HuH-7 (cell line): Measurements from ENCODE around the gene MCM10.
A peak's percentile ranks its signal among the peaks of the same experiment; 100 is the strongest.

Source experiments
- DNase-seq: peaks from one replicate; pipeline ENCODE4 v3.0.0; 2011; ENCODE audit warnings: low spot score

MCM10 gene

GRCh38 chr10:13165177-13165576 is 3.8 kb downstream of the MCM10 start:
- DNase-seq: no peak

GRCh38 chr10:13167568-13167967 is 6.2 kb downstream of the MCM10 start:
- no peak for DNase-seq

DNA sequence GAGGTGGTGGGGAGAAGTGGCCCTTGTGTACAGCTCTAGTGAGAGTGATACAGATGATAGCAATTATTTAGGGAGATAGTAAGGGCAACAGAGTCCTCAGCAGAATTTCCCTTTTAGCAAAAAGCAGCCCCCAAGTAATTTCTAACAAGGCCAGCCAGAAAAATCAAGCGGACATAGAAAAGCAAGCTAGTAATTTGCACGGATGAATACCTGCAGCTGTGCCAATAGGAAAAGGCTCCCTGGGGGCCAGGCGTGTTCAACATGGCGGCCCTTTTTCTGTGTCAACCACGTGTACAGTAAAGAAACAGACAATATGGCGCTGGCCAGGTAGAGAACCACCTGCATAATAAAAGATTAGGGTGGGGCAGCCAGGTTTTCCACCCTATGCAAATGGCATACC is 7.4 kb downstream of the MCM10 start:
- DNase-seq: no peak

DNA sequence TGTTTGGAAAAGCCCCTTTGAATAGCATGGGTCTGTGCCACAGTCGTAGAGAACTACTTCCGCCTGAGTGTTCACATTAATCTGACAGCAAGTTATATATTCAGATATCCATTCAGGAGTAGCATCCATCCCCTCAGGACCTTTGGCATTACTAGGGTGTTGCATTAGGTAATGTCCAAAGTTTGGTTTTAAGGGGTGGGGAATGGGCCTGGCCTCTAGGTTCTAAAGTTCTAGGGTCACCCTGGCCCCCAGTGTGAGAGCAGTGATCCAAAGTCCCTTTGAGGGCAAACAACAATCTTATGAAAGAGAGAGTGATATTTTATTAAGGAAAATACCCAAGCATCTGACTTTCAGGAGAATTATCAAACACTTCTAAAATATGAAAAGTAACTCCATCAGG is 12.3 kb downstream of the MCM10 start:
- DNase-seq: no peak

DNA sequence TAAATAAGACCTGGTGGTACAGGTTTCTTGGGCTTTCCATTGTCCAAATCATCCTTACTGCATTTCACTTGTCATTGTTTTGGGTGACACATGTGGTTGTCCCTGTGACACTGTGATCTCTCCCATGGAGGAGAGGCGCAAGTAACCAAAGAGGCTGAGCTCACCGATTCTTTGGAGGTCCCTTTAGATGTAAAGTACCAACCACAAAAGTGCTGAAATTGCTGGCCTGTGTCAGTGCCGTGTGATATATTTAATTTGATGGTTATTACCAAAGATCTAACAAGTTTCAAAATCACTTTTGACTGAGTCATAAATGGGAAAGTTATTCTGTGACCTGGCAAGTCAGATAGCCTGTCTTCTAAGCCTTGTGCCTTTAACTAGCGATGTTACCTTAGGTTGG is 19.4 kb downstream of the MCM10 start:
- DNase-seq: no peak

- no peak for DNase-seq
Observed at GRCh38 chr10:13182424-13182823, 21.1 kb downstream of the MCM10 start.

DNA sequence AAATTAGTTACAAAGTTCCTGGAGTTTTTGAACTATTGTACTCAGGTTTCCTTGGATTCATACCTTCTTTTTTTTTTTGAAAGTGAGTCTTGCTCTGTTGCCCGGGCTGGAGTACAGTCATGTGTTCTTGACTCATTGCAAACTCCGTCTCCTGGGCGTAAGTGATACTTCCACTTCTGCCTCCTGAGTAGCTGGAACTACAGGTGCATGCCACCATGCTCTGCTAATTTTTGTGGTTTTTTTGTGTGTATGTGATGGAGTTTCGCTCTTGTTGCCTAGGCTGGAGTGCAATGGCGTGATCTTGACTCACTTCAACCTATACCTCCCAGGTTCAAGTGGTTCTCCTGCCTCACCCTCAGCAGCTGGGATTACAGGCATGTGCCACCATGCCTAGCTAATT is 22.3 kb downstream of the MCM10 start:
- no peak for DNase-seq

DNA sequence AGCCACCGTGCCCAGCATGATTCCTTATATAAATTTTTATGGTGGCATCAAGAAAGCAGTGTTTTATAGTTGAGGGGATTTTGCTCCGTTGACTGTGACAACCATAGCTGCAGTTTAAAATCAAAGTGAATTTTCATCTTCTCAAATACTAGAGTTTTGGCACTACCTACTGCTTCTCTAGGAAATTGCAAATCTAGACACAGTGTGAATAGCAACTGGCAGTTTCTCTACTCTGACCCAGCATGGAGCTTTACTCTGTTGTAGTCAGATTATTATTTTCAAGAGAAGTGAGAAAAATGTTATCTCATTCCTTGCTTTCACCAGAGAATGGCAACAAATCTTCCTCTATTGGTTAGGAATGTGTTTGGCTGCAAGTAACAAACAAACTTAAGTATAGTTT is 22.9 kb downstream of the MCM10 start:
- no peak for DNase-seq

- no peak for DNase-seq
Observed at GRCh38 chr10:13184730-13185514, 23.6 kb downstream of the MCM10 start.

GRCh38 chr10:13187135-13187534 is 25.8 kb downstream of the MCM10 start:
- DNase-seq: no peak

GRCh38 chr10:13188593-13188992 is 27.2 kb downstream of the MCM10 start:
- DNase-seq: no peak

GRCh38 chr10:13189961-13190360 is 28.6 kb downstream of the MCM10 start:
- DNase-seq: no peak

GRCh38 chr10:13190816-13191215 is 29.5 kb downstream of the MCM10 start:
- DNase-seq: no peak

DNA sequence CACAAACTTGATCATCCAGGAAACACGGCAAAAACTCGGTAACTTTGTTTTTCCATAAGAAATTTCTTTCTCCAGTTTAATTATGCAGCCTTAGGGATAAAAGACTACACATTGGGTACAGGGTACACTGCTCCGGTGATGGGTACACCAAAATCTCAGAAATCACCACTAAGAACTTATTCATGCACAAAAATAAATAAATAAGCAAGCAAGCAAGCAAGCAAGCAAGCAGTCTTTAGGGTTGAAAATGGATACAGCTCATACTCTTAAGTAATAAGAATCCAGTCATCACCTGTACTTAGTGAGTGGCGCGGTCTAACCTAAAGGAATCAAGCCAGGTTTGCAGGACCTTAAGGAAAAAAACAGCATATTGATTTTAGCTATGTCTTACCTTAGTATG is 30.0 kb downstream of the MCM10 start:
- DNase-seq: no peak

DNA sequence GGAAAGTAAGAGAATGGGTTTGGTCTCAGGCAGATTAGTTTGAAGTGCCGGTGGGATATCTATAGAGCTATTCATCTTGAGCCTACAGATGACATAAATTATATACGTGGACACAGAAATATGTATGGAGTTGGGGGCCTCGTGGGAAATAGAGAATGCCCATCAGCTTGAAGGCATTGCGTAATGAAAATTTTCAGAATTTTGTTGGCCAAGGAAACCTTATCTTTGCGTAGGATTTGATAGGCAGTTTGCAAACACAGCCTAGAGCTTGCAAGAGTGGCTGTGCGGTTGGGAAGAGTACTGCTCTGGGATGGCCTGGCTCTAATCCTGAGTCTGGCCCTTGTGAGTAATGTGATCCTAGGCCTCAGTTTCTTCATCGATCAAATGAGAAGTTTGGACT is 32.3 kb downstream of the MCM10 start:
- DNase-seq: no peak

GRCh38 chr10:13195016-13195415 is 33.7 kb downstream of the MCM10 start:
- no peak for DNase-seq

DNA sequence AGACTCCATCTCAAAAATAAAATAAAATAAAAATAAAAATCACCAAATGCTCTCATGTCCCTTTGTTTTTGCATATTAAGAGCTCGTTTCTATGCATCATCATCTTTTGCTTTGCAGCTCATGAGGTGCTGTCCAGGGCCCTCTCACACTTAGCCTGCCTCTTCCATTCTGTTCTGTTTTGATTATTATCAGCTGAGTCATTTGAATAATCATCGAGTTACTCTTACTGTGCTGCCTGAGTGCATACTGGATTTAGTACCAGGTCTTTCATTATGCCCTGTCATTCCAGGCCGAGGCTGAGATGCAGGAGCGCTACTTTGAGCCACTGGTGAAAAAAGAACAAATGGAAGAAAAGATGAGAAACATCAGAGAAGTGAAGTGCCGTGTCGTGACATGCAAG is 39.8 kb downstream of the MCM10 start:
- DNase-seq: no peak

DNA sequence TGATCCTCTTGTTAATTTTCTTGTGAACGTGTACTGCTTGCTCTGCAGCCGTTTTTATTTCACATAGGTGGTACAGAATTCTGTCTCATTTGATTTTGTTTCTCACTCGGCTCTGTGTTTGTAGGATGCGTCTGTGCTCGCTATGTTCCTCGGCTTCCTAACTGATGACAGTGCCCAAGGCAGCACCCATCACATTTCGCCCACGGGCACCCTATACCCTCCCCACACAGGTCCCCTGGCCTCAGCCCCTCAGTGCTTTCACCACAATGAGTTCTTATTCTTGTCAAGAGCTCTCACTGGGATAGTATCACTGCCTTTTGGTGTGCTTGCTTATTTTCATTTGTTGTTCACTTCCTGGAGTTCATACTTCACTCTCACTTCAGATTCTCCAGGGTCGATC is 44.7 kb downstream of the MCM10 start:
- no peak for DNase-seq

DNA sequence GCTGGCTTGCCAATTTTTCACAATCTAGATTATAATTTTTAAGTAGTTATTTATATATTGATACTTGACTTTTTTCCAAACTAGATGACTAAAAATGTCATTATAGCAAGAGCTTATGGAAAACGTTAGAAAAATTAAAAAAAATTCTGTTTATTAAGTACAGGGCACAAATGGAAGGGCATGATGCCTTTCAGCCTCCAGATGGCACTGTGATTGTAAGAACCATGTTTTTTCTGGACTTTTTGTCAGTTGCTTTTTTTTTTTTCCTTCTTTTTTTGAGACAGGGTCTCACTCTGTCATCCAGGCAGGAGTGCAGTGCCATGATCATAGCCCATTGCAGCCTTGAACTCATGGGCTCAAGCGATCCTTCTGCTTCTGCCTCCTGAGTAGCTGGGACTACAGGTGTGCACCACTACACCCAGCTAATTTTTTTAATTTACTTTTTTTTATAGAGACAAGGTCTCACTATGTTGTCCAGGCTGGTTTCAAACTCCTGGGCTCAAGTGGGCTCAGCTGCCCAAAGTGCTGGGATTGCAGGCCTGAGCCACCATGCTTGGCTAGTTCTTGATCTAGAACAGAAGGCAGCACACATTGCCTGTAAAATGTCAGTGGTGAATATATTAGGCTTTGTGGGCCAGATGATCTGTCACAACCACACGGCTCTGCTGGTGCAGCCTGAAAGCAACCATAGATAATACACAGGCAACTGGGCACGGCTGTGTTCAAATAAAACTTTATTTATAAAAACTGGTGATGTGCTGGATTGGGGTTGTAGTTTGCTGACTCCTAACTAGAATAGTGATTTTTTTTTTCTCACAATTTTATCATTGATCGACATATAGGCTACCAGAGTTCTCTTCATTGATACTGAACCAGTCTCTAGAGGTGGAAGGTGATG is 45.4 kb downstream of the MCM10 start:
- DNase-seq: no peak

- DNase-seq: no peak
Observed at GRCh38 chr10:13213163-13213562, 51.8 kb downstream of the MCM10 start.

- no peak for DNase-seq
Observed at GRCh38 chr10:13218878-13219277, 57.5 kb downstream of the MCM10 start.

DNA sequence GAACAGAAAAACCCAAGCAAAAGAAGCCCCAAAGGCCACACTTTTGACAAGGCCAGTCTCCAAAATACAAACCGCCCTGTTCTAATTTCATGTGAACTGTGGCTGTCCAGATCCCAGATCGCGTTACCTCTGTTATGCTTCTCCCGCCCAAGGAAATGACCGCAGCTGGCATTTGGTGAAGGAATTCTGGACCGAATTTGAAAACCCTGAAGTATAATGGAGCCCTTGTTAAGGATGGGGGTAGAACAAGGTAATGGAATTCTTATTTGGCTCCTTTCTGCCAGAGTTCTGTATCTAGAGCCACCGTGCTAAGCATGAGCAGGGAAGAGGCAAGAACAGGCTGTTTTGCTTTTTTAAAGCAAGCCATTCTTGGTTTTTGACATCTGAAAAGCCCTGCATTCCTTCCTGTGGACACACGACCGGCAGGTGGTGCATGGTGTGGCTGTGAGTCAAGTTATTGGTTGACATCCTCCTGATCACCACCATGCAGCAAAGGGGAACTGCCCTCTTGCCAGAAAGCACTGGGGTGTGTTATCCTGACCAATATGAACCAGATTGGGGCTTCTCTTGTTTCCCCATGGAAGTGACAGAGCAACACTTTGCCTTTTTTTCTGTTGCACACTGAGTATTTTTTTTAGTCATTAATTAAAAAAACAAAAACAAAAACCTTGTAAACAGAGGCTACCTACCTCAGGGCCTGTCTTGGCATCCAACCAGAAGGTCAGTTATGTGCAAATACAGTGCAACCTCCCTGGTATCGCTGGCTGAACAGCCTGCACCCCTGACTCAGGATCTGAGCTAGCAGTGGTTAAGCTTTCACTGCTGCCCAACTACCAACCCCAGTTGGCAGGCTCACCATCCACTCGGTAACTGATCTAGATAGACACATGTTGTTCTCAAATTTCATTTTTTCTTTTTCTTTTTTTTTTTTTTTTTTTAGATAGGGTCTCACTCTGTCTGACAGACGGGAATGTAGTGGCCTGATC is 58.6 kb downstream of the MCM10 start:
- peak; percentile 50 for DNase-seq
